ENCODE results near the gene KLK13.

The KLK13 gene

GRCh38 chr19:51070334-51071094 lies 5.6 kb upstream of the KLK13 start:
- no peak overlapping the region for H3K9ac ChIP-seq (ENCODE audit: low read depth, low read length)
- H3K27me3 ChIP-seq (ENCODE audit: insufficient read depth, low read length, poor library complexity), result no peaks in the 10 kb centered on the region
- no peaks in the 10 kb centered on the region for H3K79me2 ChIP-seq (ENCODE audit: insufficient read depth, low read length)
- no peak for ATAC-seq (ENCODE audit: insufficient read depth, low read depth)
- H3K36me3 ChIP-seq (ENCODE audit: insufficient read depth, low read length), result no peaks in the 10 kb centered on the region
- H3K4me3 ChIP-seq (ENCODE audit: low read depth in 1 of 2, low read length in 2 of 2), result no peak overlapping the region
- H3K27ac ChIP-seq (ENCODE audit: low read length), result no peak overlapping the region
- no peak for TF ChIP-seq EZH2 (IDR thresholded peaks at IDR 0.05; ENCODE audit: borderline replicate concordance, low read depth, low read length, severe bottlenecking)
- TF ChIP-seq CTCF (IDR thresholded peaks at IDR 0.05; ENCODE audit: borderline replicate concordance, extremely low read depth, low read length, poor library complexity, severe bottlenecking), result no peak
- H2AFZ ChIP-seq (ENCODE audit: low read depth, low read length), result no peak overlapping the region
- H4K20me1 ChIP-seq (ENCODE audit: insufficient read depth, low read length), result no peaks in the 10 kb centered on the region
- peaks cover 2% of the 10 kb centered on the region for H3K9me3 ChIP-seq (ENCODE audit: insufficient read depth, low read length, severe bottlenecking)
- no peaks in the 10 kb centered on the region for H3K4me1 ChIP-seq (ENCODE audit: insufficient read depth, low read length)
- H3K4me2 ChIP-seq (ENCODE audit: insufficient read depth, low read length), result no peak overlapping the region
- no peak for DNase-seq

- Histone ChIP-seq H4K20me1 (ENCODE audit: insufficient read depth, low read length) (no peaks in the 10 kb centered on the region), H3K9me3 (ENCODE audit: insufficient read depth, low read length, severe bottlenecking) (no peaks in the 10 kb centered on the region), H2AFZ (ENCODE audit: low read depth, low read length) (no peak overlapping the region), H3K79me2 (ENCODE audit: insufficient read depth, low read length) (no peaks in the 10 kb centered on the region), H3K4me2 (ENCODE audit: insufficient read depth, low read length) (no peak overlapping the region), H3K4me1 (ENCODE audit: insufficient read depth, low read length) (no peaks in the 10 kb centered on the region), H3K27ac (ENCODE audit: low read length) (no peak overlapping the region), H3K36me3 (ENCODE audit: insufficient read depth, low read length) (no peaks in the 10 kb centered on the region), H3K4me3 (ENCODE audit: low read depth in 1 of 2, low read length in 2 of 2) (no peak overlapping the region), H3K9ac (ENCODE audit: low read depth, low read length) (no peak overlapping the region), H3K27me3 (ENCODE audit: insufficient read depth, low read length, poor library complexity) (no peaks in the 10 kb centered on the region)
- ATAC-seq (ENCODE audit: insufficient read depth, low read depth) (no peak), DNase-seq (no peak)
- TF ChIP-seq EZH2 (IDR thresholded peaks at IDR 0.05; ENCODE audit: borderline replicate concordance, low read depth, low read length, severe bottlenecking), result no peak
- no peak for TF ChIP-seq CTCF (IDR thresholded peaks at IDR 0.05; ENCODE audit: borderline replicate concordance, extremely low read depth, low read length, poor library complexity, severe bottlenecking)
Measured at GRCh38 chr19:51066393-51067186, 1.7 kb upstream of the KLK13 start.

DNA sequence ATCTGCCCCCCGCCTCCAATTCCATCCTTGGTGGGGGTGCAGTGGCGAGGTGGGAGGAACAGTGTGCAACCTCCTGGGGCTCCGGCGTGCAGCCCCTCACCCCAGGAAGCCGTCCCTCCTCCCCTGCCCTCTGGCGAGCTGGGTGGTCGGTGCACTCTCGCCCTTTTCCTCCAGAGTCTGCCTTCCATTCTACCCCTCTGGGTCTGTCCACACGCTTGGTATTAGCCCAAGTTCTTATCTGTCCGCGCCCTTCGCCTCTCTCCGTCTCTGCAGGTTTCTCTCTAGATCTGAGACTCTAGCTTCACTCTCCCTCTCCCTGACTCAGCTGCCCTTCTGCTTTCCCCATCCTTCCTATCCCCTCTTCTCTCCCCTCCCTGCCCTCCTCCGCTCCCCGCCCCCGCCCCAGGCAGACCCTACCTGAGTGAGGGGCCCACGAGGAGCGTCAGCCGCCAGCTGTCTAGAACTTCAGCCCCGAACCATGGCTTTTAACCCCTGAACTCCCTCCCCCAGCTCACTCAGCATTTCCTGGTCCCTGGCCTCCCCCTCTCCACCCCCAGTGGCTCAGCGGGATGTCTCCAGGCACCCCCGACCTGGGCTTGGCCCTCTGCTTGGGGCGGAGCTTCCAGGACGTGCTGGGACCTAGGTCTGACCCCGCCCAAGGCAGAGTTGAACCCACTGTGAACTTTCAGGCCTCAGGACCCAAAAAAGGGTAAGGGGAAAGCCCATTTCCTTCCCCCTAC lies 499 bp upstream of the KLK13 start:
- TF ChIP-seq CTCF (IDR thresholded peaks at IDR 0.05; ENCODE audit: borderline replicate concordance, extremely low read depth, low read length, poor library complexity, severe bottlenecking) (no peak), EZH2 (IDR thresholded peaks at IDR 0.05; ENCODE audit: borderline replicate concordance, low read depth, low read length, severe bottlenecking) (no peak)
- no peak overlapping the region for H2AFZ ChIP-seq (ENCODE audit: low read depth, low read length)
- H3K9ac ChIP-seq (ENCODE audit: low read depth, low read length), result no peak overlapping the region
- H3K4me1 ChIP-seq (ENCODE audit: insufficient read depth, low read length), result no peaks in the 10 kb centered on the region
- no peak overlapping the region for H3K4me3 ChIP-seq (ENCODE audit: low read depth in 1 of 2, low read length in 2 of 2)
- H3K79me2 ChIP-seq (ENCODE audit: insufficient read depth, low read length), result no peaks in the 10 kb centered on the region
- H3K27ac ChIP-seq (ENCODE audit: low read length), result no peak overlapping the region
- no peak for DNase-seq
- ATAC-seq (ENCODE audit: insufficient read depth, low read depth), result no peak
- H3K4me2 ChIP-seq (ENCODE audit: insufficient read depth, low read length), result no peak overlapping the region
- H4K20me1 ChIP-seq (ENCODE audit: insufficient read depth, low read length), result no peaks in the 10 kb centered on the region
- H3K9me3 ChIP-seq (ENCODE audit: insufficient read depth, low read length, severe bottlenecking), result no peaks in the 10 kb centered on the region
- no peaks in the 10 kb centered on the region for H3K27me3 ChIP-seq (ENCODE audit: insufficient read depth, low read length, poor library complexity)
- H3K36me3 ChIP-seq (ENCODE audit: insufficient read depth, low read length), result no peaks in the 10 kb centered on the region
